SK-N-SH (cell line): ENCODE data around the gene FAM20A. TPM values are rescaled to one million over a fixed set of nuclear protein-coding genes. Genes with fewer than 3 reads are reported as not detected.

Experiments
- CTCF ChIA-PET: fragments of 300-600, 350-600 bp; formaldehyde crosslinking; extraction: SDS; loops from one replicate; lab custom pipeline; 2021; lab: Yijun Ruan, JAX
- POLR2A ChIA-PET: fragments of 350-600 bp; sonication (Branson Sonifier 250); formaldehyde crosslinking; extraction: SDS; loops from one replicate; lab custom pipeline; 2020; ENCODE audit warnings: antibody characterized with exemption, inconsistent platforms; lab: Yijun Ruan, JAX
- DNase-seq: peaks from one replicate; pipeline ENCODE4 v3.0.0; 2012
- H2AFZ ChIP-seq: fragments of 200-600 bp; sonication (generic); 2 replicates; pipeline ENCODE4 v1.8.1; 2016; ENCODE audit warnings: antibody characterized with exemption, mild to moderate bottlenecking, low read depth
- H3F3A ChIP-seq: fragments of 200-600 bp; sonication (generic); replicated peaks from 2 replicates; pipeline ENCODE3; 2016; ENCODE audit warnings: antibody characterized with exemption, mild to moderate bottlenecking; ENCODE audit not compliant: insufficient read depth
- H3K27ac ChIP-seq, 2 experiments: fragments of 200-500 bp in 1 of 2; fragments of 200-600 bp in 1 of 2; sonication (Bioruptor generic) in 1 of 2; sonication (generic), shearing (Covaris generic) in 1 of 2; 2 replicates each; pipeline versions ENCODE4 v1.5.1 to v1.6.1; 2014 to 2016; ENCODE audit warnings: low read depth in 2 of 2, inconsistent platforms in 1 of 2, low read length in 1 of 2, mild to moderate bottlenecking in 1 of 2, mixed read lengths in 1 of 2
- H3K27me3 ChIP-seq: fragments of 200-600 bp; sonication (generic), shearing (Covaris generic); 2 replicates; pipeline ENCODE4 v1.6.1; 2016; ENCODE audit warnings: mixed run types; ENCODE audit not compliant: insufficient read depth
- H3K36me3 ChIP-seq, 2 experiments: fragments of 200-500 bp in 1 of 2; fragments of 200-600 bp in 1 of 2; sonication (Bioruptor generic) in 1 of 2; sonication (generic) in 1 of 2; replicated peaks in 1 of 2; 2 replicates each; pipeline versions ENCODE3 to v1.5.1; 2014 to 2016; ENCODE audit warnings: low read length in 1 of 2, mild to moderate bottlenecking in 1 of 2; ENCODE audit not compliant: insufficient read depth in 2 of 2, control insufficient read depth in 1 of 2
- H3K4me1 ChIP-seq, 2 experiments: fragments of 200-500 bp in 1 of 2; fragments of 200-600 bp in 1 of 2; sonication (Bioruptor generic) in 1 of 2; sonication (generic), shearing (Covaris generic) in 1 of 2; 2 replicates each; pipeline versions ENCODE4 v1.5.1 to v1.6.1; 2014 to 2016; ENCODE audit warnings: low read depth in 1 of 2, low read length in 1 of 2, mixed run types in 1 of 2; ENCODE audit not compliant: insufficient read depth in 2 of 2, control insufficient read depth in 1 of 2
- H3K4me2 ChIP-seq: fragments of 200-600 bp; sonication (generic), shearing (Covaris generic); 2 replicates; pipeline ENCODE4 v1.6.1; 2017; ENCODE audit warnings: mixed run types
- H3K4me3 ChIP-seq, 2 experiments: fragments of 200-500 bp in 1 of 2; fragments of 200-600 bp in 1 of 2; sonication (Bioruptor generic) in 1 of 2; sonication (generic), shearing (Covaris generic) in 1 of 2; 2 replicates each; pipeline versions ENCODE4 v1.5.1 to v1.8.1; 2014 to 2016; ENCODE audit warnings: low read depth in 2 of 2, inconsistent platforms in 1 of 2, low read length in 1 of 2, mild to moderate bottlenecking in 1 of 2, mixed read lengths in 1 of 2, moderate library complexity in 1 of 2
- H3K79me2 ChIP-seq: fragments of 200-600 bp; sonication (generic); 2 replicates; pipeline ENCODE4 v1.8.1; 2017; ENCODE audit warnings: mild to moderate bottlenecking; ENCODE audit not compliant: insufficient read depth
- H3K9ac ChIP-seq: fragments of 200-600 bp; sonication (generic); 2 replicates; pipeline ENCODE4 v1.6.1; 2017; ENCODE audit warnings: mixed run types
- H3K9me2 ChIP-seq: fragments of 200-600 bp; sonication (generic); 2 replicates; pipeline ENCODE4 v1.6.1; 2017; ENCODE audit warnings: mixed run types
- H3K9me3 ChIP-seq: fragments of 200-600 bp; sonication (generic); 2 replicates; pipeline ENCODE4 v1.6.1; 2017; ENCODE audit warnings: mixed run types, mild to moderate bottlenecking, moderate library complexity
- H4K20me1 ChIP-seq: fragments of 200-600 bp; sonication (generic); 2 replicates; pipeline ENCODE4 v1.6.1; 2017; ENCODE audit warnings: mild to moderate bottlenecking, mixed run types; ENCODE audit not compliant: insufficient read depth
- ELF1 ChIP-seq: IDR thresholded peaks from 2 replicates; pipeline ENCODE4 v1.4.0; 2012
- EP300 ChIP-seq, 2 experiments: IDR thresholded peaks; 2 replicates each; pipeline versions ENCODE4 v1.4.0 to v1.6.1; 2012; ENCODE audit warnings: borderline replicate concordance in 1 of 2, low read depth in 1 of 2, low read length in 1 of 2
- EZH2phosphoT487 ChIP-seq: fragments of 200-600 bp; sonication (generic); IDR thresholded peaks from 2 replicates; pipeline ENCODE4 v1.6.1; 2017; ENCODE audit warnings: low read depth, mixed run types, mild to moderate bottlenecking, antibody characterized with exemption, moderate library complexity, borderline replicate concordance
- FOSL2 ChIP-seq: IDR thresholded peaks from 2 replicates; pipeline ENCODE4 v1.4.0; 2012; ENCODE audit warnings: low read depth, mild to moderate bottlenecking, moderate library complexity, borderline replicate concordance
- FOXM1 ChIP-seq: IDR thresholded peaks from 2 replicates; pipeline ENCODE4 v1.4.0; 2012; ENCODE audit warnings: low read depth, mild to moderate bottlenecking
- GATA2 ChIP-seq: sonication (generic); formaldehyde crosslinking; IDR thresholded peaks from 2 replicates; pipeline ENCODE4 v1.5.0; 2020; ENCODE audit warnings: mild to moderate bottlenecking, missing genetic modification reagents
- MEF2A ChIP-seq: IDR thresholded peaks from 2 replicates; pipeline ENCODE4 v1.4.0; 2012; ENCODE audit warnings: low read depth, borderline replicate concordance
- MXI1 ChIP-seq: IDR thresholded peaks from 2 replicates; pipeline ENCODE4 v1.6.1; 2012; ENCODE audit warnings: mild to moderate bottlenecking, low read depth, low read length, improper control_type of control experiment
- NFIC ChIP-seq: IDR thresholded peaks from 2 replicates; pipeline ENCODE4 v1.4.0; 2012; ENCODE audit warnings: borderline replicate concordance
- NRF1 ChIP-seq: IDR thresholded peaks from 2 replicates; pipeline ENCODE4 v1.6.1; 2012; ENCODE audit warnings: low read depth, mild to moderate bottlenecking, low read length
- PBX3 ChIP-seq: IDR thresholded peaks from 2 replicates; pipeline ENCODE4; 2012
- RAD21 ChIP-seq: IDR thresholded peaks from 2 replicates; pipeline ENCODE4 v1.6.1; 2012; ENCODE audit warnings: mild to moderate bottlenecking, low read length
- RCOR1 ChIP-seq: fragments of 150-350 bp; IDR thresholded peaks from 2 replicates; pipeline ENCODE4 v1.6.1; 2017; ENCODE audit warnings: antibody characterized with exemption, low read length
- REST ChIP-seq: IDR thresholded peaks from 2 replicates; pipeline ENCODE4 v1.6.1; 2012; ENCODE audit warnings: mild to moderate bottlenecking, low read depth, low read length, moderate library complexity
- SIN3A ChIP-seq: IDR thresholded peaks from 2 replicates; pipeline ENCODE4 v1.6.1; 2012; ENCODE audit warnings: low read depth, mild to moderate bottlenecking, low read length, moderate library complexity, borderline replicate concordance
- SMC3 ChIP-seq: IDR thresholded peaks from 2 replicates; pipeline ENCODE4 v1.6.1; 2012; ENCODE audit warnings: low read depth, low read length, improper control_type of control experiment
- YY1 ChIP-seq: IDR thresholded peaks from 2 replicates; pipeline ENCODE4 v1.4.0; 2012; ENCODE audit warnings: low read depth, mild to moderate bottlenecking
- WGBS: methylation state at CpG from one replicate; pipeline ENCODE4 v1.1.6; 2017; ENCODE audit warnings: low lambda C conversion rate; 5-methylcytosine and 5-hydroxymethylcytosine counted together
- polyA plus RNA-seq, 3 experiments: library from polyadenylated mRNA; depleted of rRNA; stranded (reverse); fragments of >200 nt; gene quantifications; 2 replicates each; pipeline ENCODE4 v1.2.3, GENCODE V29; 2012
- TF ChIP-seq, protein P1 (sequence below): fragments of 200-600 bp; sonication (generic); IDR thresholded peaks from 2 replicates; pipeline ENCODE4 v1.6.1; 2017; ENCODE audit warnings: antibody characterized with exemption, mild to moderate bottlenecking, moderate library complexity
- TF ChIP-seq, protein P2 (sequence below): fragments of 150-350 bp; IDR thresholded peaks from 2 replicates; pipeline ENCODE4 v1.6.1; 2017; ENCODE audit warnings: antibody characterized with exemption, low read length, low read depth, borderline replicate concordance

The FAM20A gene
- polyA plus RNA-seq, 1 of the 3 experiments (the other 2 are of a cell fraction), result not detected

GRCh38 chr17:68606451-68607307 lies 5.5 kb upstream of the FAM20A start:
- POLR2A ChIA-PET, result no interaction called here
- H3K9me3 ChIP-seq, result peaks cover 15% of the 10 kb centered on the region
- TF ChIP-seq RCOR1 (no peak), SIN3A (no peak), SMC3 (no peak), FOXM1 (no peak), MXI1 (no peak), ELF1 (no peak)
- TF ChIP-seq, protein P1, sequence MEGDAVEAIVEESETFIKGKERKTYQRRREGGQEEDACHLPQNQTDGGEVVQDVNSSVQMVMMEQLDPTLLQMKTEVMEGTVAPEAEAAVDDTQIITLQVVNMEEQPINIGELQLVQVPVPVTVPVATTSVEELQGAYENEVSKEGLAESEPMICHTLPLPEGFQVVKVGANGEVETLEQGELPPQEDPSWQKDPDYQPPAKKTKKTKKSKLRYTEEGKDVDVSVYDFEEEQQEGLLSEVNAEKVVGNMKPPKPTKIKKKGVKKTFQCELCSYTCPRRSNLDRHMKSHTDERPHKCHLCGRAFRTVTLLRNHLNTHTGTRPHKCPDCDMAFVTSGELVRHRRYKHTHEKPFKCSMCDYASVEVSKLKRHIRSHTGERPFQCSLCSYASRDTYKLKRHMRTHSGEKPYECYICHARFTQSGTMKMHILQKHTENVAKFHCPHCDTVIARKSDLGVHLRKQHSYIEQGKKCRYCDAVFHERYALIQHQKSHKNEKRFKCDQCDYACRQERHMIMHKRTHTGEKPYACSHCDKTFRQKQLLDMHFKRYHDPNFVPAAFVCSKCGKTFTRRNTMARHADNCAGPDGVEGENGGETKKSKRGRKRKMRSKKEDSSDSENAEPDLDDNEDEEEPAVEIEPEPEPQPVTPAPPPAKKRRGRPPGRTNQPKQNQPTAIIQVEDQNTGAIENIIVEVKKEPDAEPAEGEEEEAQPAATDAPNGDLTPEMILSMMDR, result no peak
- TF ChIP-seq, all 33 proteins: peak for 0
- Histone ChIP-seq H3K4me3 (no peak overlapping the region), H3K4me1 (no peaks in the 10 kb centered on the region), H4K20me1 (no peaks in the 10 kb centered on the region), H3K9ac (no peak overlapping the region), H3K79me2 (no peaks in the 10 kb centered on the region), H3K27ac (no peak overlapping the region), H3K9me2 (no peaks in the 10 kb centered on the region), H3K36me3 (no peaks in the 10 kb centered on the region), H3K4me2 (no peak overlapping the region), H3K27me3 (peaks cover 13% of the 10 kb centered on the region), H3F3A (no peaks in the 10 kb centered on the region), H2AFZ (no peak overlapping the region)
- no peak for DNase-seq
- WGBS, result 5% methylated on average over 2 of the region's 2 CpGs
- CTCF ChIA-PET, result interaction anchor here (1.3 to 2.0 kb wide), 2 partner anchors 7 to 13 kb away, joined by 3 to 11 read pairs; no protein-coding TSS in a partner anchor

- Histone ChIP-seq H3K4me3 (no peak overlapping the region), H4K20me1 (no peaks in the 10 kb centered on the region), H3K27ac (no peak overlapping the region), H3K4me2 (no peak overlapping the region), H3K9ac (no peak overlapping the region), H3K4me1 (peaks cover 0 to 4% of the 10 kb centered on the region in 2 experiments; a peak in 1 of 4 replicates), H2AFZ (no peak overlapping the region), H3K36me3 (no peaks in the 10 kb centered on the region), H3K9me2 (no peaks in the 10 kb centered on the region), H3K27me3 (peaks cover 20% of the 10 kb centered on the region), H3K9me3 (peaks cover 15% of the 10 kb centered on the region), H3F3A (no peaks in the 10 kb centered on the region), H3K79me2 (no peaks in the 10 kb centered on the region)
- DNase-seq, result no peak
- POLR2A ChIA-PET, result no interaction called here
- WGBS, result 3% methylated on average over 1 of the region's 1 CpG
- CTCF ChIA-PET, result interaction anchor here (0.7 to 2.0 kb wide), 3 partner anchors 8 to 155 kb away, joined by 3 to 11 read pairs (median 3); no protein-coding TSS in a partner anchor
- TF ChIP-seq NFIC (no peak), RAD21 (no peak), ELF1 (no peak), GATA2 (CRISPR knock-in tag) (no peak), MEF2A (no peak), SMC3 (no peak), EZH2phosphoT487 (no peak), NRF1 (no peak), YY1 (no peak), FOSL2 (no peak), EP300 (IDR thresholded peaks at IDR 0.05; ENCODE audit: borderline replicate concordance in 1 of 2, low read depth in 1 of 2, low read length in 1 of 2) (no peak), PBX3 (no peak), REST (no peak), SIN3A (no peak)
- TF ChIP-seq, protein P2, sequence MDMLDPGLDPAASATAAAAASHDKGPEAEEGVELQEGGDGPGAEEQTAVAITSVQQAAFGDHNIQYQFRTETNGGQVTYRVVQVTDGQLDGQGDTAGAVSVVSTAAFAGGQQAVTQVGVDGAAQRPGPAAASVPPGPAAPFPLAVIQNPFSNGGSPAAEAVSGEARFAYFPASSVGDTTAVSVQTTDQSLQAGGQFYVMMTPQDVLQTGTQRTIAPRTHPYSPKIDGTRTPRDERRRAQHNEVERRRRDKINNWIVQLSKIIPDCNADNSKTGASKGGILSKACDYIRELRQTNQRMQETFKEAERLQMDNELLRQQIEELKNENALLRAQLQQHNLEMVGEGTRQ, result no peak
These were observed 4.7 kb upstream of the FAM20A start for GRCh38 chr17:68605914-68606313.
